GM19239 (cell line): ENCODE results near the gene EPS15.
"Not testable (repeated sequence)": the region's sequence is repeated elsewhere in the genome, so short reads cannot be mapped to it uniquely, and the experiment has no call there.

Experiments used
- DNase-seq: peaks from one replicate; pipeline ENCODE4 v3.0.0; 2011; ENCODE audit warnings: low spot score; ENCODE audit not compliant: insufficient read length
- FAIRE-seq: peaks from 2 replicates; lab custom pipeline; 2011; peaks lifted over from hg19 to GRCh38; lab: Jason Lieb, UNC

EPS15 gene

GRCh38 chr1:51516649-51517158, 2.4 kb downstream of the EPS15 start:
- DNase-seq (no peak), FAIRE-seq (peak; percentile 76)

- FAIRE-seq, result no peak
- no peak for DNase-seq
Observed at GRCh38 chr1:51515982-51516648, 3.0 kb downstream of the EPS15 start.

GRCh38 chr1:51515312-51515960, 3.6 kb downstream of the EPS15 start:
- FAIRE-seq (peak; percentile 92), DNase-seq (no peak)

- no peak for DNase-seq
- FAIRE-seq, result peak; percentile 70
Observed at GRCh38 chr1:51514733-51515132, 4.3 kb downstream of the EPS15 start.

GRCh38 chr1:51512606-51513005, 6.5 kb downstream of the EPS15 start:
- DNase-seq (no peak), FAIRE-seq (peak; percentile 76)

GRCh38 chr1:51512120-51512519, 6.9 kb downstream of the EPS15 start:
- no peak for FAIRE-seq
- no peak for DNase-seq

GRCh38 chr1:51509773-51510172, 9.3 kb downstream of the EPS15 start:
- DNase-seq (no peak), FAIRE-seq (peak; percentile 86)

- peak; percentile 96 for FAIRE-seq
- DNase-seq, result no peak
Observed at GRCh38 chr1:51506537-51506936, 12.5 kb downstream of the EPS15 start.

- DNase-seq (no peak), FAIRE-seq (peak; percentile 93)
Observed at GRCh38 chr1:51504806-51505525, 14.1 kb downstream of the EPS15 start.

GRCh38 chr1:51501218-51501630, 17.8 kb downstream of the EPS15 start:
- peak; percentile 85 for FAIRE-seq
- DNase-seq, result not testable (repeated sequence)

- DNase-seq (no peak), FAIRE-seq (peak; percentile 81)
Observed at GRCh38 chr1:51499694-51500093, 19.4 kb downstream of the EPS15 start.

- FAIRE-seq (peak; percentile 28), DNase-seq (no peak)
Observed at GRCh38 chr1:51498924-51499323, 20.1 kb downstream of the EPS15 start.

GRCh38 chr1:51497340-51497739, 21.7 kb downstream of the EPS15 start:
- FAIRE-seq (peak; percentile 54), DNase-seq (no peak)

GRCh38 chr1:51494138-51494830, 24.8 kb downstream of the EPS15 start:
- FAIRE-seq (peak; percentile 84), DNase-seq (no peak)

GRCh38 chr1:51491166-51491981, 27.7 kb downstream of the EPS15 start:
- FAIRE-seq (peak; percentile 91), DNase-seq (no peak)

GRCh38 chr1:51489472-51489871, 29.6 kb downstream of the EPS15 start:
- DNase-seq, result no peak
- peak; percentile 76 for FAIRE-seq

GRCh38 chr1:51488372-51489050, 30.6 kb downstream of the EPS15 start:
- FAIRE-seq (peak; percentile 81), DNase-seq (no peak)

- FAIRE-seq, result peak; percentile 71
- DNase-seq, result no peak
Observed at GRCh38 chr1:51487628-51488027, 31.4 kb downstream of the EPS15 start.

- FAIRE-seq, result peak; percentile 64
- DNase-seq, result no peak
Observed at GRCh38 chr1:51484591-51484990, 34.5 kb downstream of the EPS15 start.
